Right lobe of liver (tissue), 4 donors: Measurements from ENCODE around the gene BTC.

ENCODE experiments used
- POLR2A ChIP-seq: fragments of 450-650 bp; IDR thresholded peaks from one replicate; pipeline ENCODE4 v1.6.1; 2017; ENCODE audit warnings: antibody characterized with exemption, mild to moderate bottlenecking
- TF ChIP-seq, protein P1 (sequence below), 4 donors: fragments of 200-600 bp in 3 of 4; fragments of 450-650 bp in 1 of 4; IDR thresholded peaks; one replicate each; pipeline versions ENCODE4 v1.5.1 to v1.8.0; 2016 to 2022; ENCODE audit warnings: antibody characterized with exemption in 4 of 4, mild to moderate bottlenecking in 2 of 4
- donor health status: DM: no; HTN: no; CAD: no.
- donor health status: DM: no; HTN: no; CAD: no.
- donor health status: DM: no; HTN: yes; CAD: no.

DNA sequence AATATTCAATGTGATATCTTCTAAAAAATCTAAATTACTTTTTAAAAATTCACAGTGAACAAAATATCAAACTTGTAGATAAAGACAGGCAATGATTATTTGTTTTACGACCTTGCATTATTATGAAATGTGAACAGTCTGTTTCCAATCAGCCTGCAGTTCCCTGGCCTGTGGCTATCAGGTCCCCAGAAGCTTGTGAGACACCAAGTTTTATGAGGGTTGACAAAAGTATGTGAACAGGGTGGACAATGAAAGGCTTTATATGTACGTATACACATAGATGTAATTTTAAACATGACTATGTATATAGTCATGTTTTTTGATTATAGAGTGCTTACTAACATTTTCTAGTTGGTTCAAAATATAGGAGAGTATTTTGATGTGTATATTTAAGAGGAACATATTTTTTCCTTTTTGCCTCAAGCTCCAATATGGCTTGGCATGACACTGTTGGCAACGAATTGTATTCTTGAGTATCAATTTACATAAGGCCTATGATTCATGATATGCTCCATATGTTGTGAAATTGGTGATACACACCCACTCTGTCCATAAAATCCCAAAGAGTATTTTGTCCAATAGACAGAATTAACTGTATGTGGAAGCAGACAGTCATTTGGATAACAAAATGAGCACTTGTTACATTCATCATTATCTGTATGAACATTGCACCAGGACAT lies 55.7 kb downstream of the BTC start:
- TF ChIP-seq, protein P1, sequence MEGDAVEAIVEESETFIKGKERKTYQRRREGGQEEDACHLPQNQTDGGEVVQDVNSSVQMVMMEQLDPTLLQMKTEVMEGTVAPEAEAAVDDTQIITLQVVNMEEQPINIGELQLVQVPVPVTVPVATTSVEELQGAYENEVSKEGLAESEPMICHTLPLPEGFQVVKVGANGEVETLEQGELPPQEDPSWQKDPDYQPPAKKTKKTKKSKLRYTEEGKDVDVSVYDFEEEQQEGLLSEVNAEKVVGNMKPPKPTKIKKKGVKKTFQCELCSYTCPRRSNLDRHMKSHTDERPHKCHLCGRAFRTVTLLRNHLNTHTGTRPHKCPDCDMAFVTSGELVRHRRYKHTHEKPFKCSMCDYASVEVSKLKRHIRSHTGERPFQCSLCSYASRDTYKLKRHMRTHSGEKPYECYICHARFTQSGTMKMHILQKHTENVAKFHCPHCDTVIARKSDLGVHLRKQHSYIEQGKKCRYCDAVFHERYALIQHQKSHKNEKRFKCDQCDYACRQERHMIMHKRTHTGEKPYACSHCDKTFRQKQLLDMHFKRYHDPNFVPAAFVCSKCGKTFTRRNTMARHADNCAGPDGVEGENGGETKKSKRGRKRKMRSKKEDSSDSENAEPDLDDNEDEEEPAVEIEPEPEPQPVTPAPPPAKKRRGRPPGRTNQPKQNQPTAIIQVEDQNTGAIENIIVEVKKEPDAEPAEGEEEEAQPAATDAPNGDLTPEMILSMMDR (IDR thresholded peaks at IDR 0.05), result no peak
- no peak for TF ChIP-seq POLR2A
